HL-60 (cell line): Measurements from ENCODE around the gene C16orf90.

Experiments
- DNase-seq, 2 experiments: peaks; one replicate each; pipeline ENCODE4 v3.0.0-alpha.2; 2010 to 2020; ENCODE audit warnings: low read depth in 1 of 2, low spot score in 1 of 2
- H3K27ac ChIP-seq: fragments of 250-450 bp; sonication (Bioruptor Pico); replicated peaks from 2 replicates; pipeline ENCODE4 v1.5.1; 2020; ENCODE audit warnings: mild to moderate bottlenecking, moderate library complexity
- H3K27me3 ChIP-seq: fragments of 250-450 bp; sonication (Bioruptor Pico); 2 replicates; pipeline ENCODE4 v1.5.1; 2021; ENCODE audit warnings: mild to moderate bottlenecking, moderate library complexity; ENCODE audit not compliant: insufficient read depth, poor library complexity, severe bottlenecking
- H3K4me3 ChIP-seq: replicated peaks from 2 replicates; pipeline ENCODE4 v1.5.1; 2011; ENCODE audit warnings: mild to moderate bottlenecking, control low read depth, low read length; ENCODE audit not compliant: insufficient read depth
- GABPA ChIP-seq: IDR thresholded peaks from 2 replicates; pipeline ENCODE4 v1.6.1; 2012; ENCODE audit warnings: low read depth
- POLR2AphosphoS5 ChIP-seq: IDR thresholded peaks from 2 replicates; pipeline ENCODE4 v1.6.1; 2012; ENCODE audit warnings: low read depth
- SPI1 ChIP-seq: IDR thresholded peaks from 2 replicates; pipeline ENCODE4 v1.6.1; 2012; ENCODE audit warnings: low read depth, mild to moderate bottlenecking, borderline replicate concordance
- TF ChIP-seq, protein P1 (sequence below): IDR thresholded peaks from 2 replicates; pipeline ENCODE4 v1.6.1; 2012; ENCODE audit warnings: low read depth; ENCODE audit not compliant: insufficient replicate concordance
- TF ChIP-seq, protein P2 (sequence below): IDR thresholded peaks from one replicate; pipeline ENCODE4 v1.5.1; 2011; ENCODE audit warnings: low read length, control low read depth, inconsistent platforms; ENCODE audit not compliant: insufficient read depth

C16orf90 gene

DNA sequence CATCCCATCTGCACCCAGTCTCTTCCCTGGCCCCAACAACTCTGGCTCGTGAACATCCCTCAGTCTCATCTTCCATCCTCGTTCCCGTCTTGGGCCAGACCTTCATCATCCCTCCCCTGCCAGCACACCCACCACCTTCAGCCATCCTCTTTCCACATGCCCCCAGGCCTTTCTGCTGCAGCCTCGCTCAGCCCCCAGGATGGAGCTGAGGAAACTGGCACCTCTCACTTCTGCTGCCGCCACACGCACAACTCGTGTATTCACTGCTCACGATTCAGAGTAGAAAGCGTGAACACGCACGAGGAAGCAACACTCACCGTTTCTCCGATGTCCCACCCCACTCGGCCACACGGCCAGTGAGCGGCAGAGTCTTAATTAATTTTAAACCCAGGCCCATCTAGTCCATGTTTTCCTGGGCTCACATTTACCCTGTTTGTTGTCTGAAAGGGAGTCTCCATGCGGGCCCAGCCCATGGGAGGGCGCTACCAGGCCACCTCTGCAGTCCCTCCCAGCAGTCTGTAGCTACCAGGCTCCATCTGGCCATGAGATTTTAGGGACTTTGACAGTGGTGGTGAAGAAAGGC, 12.5 kb downstream of the C16orf90 start:
- H3K4me3 ChIP-seq: no peak overlapping the region
- H3K27ac ChIP-seq: no peak overlapping the region
- no peaks in the 10 kb centered on the region for H3K27me3 ChIP-seq
- no peak for DNase-seq
- TF ChIP-seq, protein P1, sequence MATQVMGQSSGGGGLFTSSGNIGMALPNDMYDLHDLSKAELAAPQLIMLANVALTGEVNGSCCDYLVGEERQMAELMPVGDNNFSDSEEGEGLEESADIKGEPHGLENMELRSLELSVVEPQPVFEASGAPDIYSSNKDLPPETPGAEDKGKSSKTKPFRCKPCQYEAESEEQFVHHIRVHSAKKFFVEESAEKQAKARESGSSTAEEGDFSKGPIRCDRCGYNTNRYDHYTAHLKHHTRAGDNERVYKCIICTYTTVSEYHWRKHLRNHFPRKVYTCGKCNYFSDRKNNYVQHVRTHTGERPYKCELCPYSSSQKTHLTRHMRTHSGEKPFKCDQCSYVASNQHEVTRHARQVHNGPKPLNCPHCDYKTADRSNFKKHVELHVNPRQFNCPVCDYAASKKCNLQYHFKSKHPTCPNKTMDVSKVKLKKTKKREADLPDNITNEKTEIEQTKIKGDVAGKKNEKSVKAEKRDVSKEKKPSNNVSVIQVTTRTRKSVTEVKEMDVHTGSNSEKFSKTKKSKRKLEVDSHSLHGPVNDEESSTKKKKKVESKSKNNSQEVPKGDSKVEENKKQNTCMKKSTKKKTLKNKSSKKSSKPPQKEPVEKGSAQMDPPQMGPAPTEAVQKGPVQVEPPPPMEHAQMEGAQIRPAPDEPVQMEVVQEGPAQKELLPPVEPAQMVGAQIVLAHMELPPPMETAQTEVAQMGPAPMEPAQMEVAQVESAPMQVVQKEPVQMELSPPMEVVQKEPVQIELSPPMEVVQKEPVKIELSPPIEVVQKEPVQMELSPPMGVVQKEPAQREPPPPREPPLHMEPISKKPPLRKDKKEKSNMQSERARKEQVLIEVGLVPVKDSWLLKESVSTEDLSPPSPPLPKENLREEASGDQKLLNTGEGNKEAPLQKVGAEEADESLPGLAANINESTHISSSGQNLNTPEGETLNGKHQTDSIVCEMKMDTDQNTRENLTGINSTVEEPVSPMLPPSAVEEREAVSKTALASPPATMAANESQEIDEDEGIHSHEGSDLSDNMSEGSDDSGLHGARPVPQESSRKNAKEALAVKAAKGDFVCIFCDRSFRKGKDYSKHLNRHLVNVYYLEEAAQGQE: no peak
- no peak for TF ChIP-seq SPI1
- TF ChIP-seq, protein P2, sequence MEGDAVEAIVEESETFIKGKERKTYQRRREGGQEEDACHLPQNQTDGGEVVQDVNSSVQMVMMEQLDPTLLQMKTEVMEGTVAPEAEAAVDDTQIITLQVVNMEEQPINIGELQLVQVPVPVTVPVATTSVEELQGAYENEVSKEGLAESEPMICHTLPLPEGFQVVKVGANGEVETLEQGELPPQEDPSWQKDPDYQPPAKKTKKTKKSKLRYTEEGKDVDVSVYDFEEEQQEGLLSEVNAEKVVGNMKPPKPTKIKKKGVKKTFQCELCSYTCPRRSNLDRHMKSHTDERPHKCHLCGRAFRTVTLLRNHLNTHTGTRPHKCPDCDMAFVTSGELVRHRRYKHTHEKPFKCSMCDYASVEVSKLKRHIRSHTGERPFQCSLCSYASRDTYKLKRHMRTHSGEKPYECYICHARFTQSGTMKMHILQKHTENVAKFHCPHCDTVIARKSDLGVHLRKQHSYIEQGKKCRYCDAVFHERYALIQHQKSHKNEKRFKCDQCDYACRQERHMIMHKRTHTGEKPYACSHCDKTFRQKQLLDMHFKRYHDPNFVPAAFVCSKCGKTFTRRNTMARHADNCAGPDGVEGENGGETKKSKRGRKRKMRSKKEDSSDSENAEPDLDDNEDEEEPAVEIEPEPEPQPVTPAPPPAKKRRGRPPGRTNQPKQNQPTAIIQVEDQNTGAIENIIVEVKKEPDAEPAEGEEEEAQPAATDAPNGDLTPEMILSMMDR: no peak
- no peak for TF ChIP-seq POLR2AphosphoS5
- TF ChIP-seq GABPA: no peak

DNA sequence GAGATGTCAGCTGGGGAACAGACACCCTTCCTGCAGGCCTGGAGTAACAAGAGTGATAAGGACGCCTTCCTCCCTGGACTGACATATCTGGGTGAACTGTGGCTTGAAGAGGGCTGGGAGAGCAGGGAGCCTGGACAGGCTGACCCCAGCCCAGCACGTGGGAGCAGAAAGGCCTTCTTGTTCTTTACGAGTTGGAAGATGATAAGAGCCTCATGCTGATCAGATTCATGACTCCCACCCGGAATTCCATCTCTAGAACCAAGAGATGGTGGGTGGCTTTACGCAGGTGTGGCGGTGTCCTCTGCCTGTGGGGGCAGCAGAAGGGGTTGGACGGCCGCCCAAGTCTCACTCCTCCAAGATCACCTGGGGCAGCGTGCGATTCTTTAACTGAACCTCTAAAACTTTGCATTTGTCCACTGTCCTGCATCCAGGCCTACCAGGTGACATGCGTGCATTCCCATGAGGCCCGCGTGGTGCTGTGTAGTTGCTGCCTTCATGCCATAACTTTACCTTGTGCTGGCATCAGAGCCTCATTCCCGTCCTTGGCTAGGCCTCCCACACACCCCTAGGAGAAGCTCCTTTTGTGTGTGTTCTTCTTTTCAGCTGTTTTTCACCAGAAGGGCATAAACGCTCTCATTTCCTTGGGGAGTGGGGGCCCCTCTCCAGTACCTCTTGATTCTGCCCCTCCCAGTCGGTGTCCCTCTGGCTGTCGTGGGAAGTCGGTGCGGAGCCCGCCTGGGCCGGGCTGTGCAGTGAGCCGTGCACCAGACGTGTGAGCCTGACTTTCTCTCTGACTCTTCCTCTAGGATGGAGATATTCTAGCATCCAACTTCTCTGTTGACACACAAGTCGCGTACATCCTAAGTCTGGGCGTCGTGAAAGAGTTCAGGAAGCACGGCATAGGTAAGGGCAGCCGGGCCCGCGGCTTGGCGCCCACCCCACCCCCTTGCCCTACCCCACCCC, 13.3 kb downstream of the C16orf90 start:
- DNase-seq: no peak

More for the DNA sequence above, 13.3 kb downstream of the C16orf90 start:
- no peaks in the 10 kb centered on the region for H3K27me3 ChIP-seq
- TF ChIP-seq, protein P1: no peak
- TF ChIP-seq SPI1: no peak
- TF ChIP-seq, protein P2: no peak
- no peak for TF ChIP-seq GABPA
- TF ChIP-seq POLR2AphosphoS5: no peak
- H3K4me3 ChIP-seq: no peak overlapping the region
- H3K27ac ChIP-seq: no peak overlapping the region
